Stimulated activated CD4-positive, alpha-beta T cell treated with anti-CD3 and anti-CD28 coated beads, Interleukin-2, amount 100 ng/mL, for 24 hours (primary cell): ENCODE data around the gene SPTBN1.

Experiments used
- DNase-seq, 2 donors: peaks; one replicate each; pipeline ENCODE4 v3.0.0-alpha.2; 2020

Gene SPTBN1

DNA sequence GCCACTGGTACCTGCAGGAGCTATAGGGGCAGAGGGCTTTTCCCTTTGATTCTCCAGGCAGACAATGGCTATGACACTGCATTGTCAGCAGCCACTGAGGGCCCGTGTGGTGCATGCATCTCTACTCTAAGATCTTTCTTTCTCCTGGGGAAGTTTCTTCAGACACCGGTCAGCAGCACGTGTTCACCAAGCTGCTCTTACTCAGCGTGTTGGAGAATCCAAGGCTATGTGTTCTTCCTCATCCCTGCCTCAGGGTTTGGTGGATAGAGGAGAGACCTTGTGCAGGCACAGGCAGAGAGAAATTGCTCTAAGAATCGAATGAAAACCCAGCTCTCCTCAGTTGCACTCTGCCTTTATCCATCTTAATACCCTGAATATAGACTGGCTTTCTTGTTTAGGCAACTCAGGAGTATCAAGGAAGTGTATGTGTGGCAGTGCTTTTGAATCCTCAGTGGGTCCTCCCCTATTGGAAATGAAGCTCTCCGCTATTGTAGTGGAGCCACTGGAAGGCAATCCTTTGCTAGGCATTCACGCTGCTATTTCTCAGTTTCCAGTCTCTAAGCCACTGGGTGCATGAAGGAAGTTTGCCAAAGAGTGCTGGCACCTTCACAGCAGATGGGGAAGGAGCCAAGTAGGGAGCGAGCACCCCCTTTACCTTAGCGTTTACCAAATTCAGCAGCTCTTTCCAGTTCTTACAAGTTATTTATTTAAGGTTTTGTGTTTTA is 180.4 kb downstream of the SPTBN1 start:
- DNase-seq, result no peak

DNA sequence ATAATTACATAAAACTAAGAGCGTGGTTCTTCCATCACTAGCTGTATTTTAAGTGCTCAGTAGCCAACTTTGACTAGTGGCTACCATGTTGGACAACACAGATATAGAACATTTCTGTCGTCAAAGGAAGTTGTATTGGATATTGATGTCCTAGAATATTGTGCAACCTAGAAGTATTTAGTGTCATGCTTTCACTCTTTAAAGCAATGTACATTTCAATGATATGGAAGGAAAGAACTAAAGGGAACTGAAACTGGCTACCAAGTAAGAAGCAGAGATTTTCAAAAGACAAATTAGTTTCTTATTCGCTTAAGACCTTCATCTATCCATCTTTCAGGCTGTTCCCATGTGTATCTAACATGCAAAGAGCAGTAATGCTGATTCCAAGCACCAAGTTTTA is 182.0 kb downstream of the SPTBN1 start:
- no peak for DNase-seq

DNA sequence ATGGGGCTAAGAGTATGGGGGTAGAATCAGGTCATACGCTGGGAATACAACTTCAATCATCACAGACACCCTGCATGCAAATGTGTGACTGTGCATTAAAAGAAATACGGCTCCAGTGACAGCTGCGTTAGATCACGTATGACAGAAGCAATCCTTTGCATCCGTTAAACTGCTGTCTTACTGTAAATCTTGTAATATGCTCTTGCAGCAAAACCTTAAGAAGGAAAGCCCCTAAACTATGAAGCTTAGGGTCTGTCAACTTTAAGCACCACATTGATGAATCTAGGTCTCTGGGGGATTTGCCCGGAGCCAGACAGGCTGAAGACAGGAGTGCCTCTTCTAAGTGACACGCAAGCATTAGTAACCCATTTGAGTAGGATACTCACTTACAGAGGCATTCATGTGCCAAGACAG is 182.7 kb downstream of the SPTBN1 start:
- no peak for DNase-seq

DNA sequence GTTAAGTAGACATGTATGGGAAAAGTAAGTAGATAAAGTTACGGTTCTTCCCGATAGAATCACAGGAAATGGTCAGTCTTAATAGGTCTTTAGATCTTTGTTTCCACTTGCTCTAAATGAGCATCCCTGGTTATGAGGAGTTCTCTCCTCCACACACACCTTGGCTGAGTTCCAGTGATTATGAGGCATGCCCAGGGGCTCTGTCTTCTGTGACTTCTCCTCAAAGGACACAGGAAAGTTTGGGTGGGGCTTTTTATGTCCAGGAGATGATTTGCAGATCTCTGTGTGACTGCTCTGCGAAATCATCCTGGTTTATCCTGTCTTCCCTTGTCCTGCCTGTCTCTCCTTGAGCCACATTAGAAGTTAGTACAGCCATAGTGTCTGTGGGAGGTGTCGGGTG is 183.5 kb downstream of the SPTBN1 start:
- DNase-seq, result no peak

DNA sequence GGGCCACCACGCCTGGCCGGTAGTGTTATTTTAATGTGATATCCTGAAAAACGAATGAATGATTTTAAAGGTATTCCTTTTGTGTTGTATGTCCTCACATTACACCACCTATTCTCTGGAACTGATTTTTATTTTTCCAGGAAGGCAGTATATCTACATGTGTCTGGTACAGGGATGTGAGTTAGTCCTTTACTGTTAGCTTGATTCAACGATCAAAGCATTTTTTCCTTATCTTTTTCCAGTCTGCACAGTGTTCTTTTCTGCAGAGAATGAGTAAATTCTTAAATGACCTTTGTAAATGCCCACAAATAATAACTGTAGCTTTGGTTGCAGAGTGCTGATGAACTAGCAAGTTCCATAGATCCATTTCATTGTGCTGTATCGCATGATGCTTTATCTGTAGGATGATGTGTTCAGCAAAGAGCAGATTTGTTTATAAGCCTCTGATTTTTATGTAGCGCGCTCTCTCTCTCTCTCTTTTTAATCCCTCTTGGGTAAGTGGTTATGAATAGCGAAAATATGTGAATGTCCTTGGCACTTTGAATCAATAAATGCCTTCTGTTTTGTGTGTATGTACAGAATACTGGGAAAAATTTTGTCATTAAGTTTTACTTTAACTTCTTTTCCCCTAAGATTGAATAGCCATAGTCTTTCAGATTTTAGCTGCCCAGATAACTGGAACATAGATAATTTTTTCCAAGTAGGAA is 184.9 kb downstream of the SPTBN1 start:
- DNase-seq, result no peak

DNA sequence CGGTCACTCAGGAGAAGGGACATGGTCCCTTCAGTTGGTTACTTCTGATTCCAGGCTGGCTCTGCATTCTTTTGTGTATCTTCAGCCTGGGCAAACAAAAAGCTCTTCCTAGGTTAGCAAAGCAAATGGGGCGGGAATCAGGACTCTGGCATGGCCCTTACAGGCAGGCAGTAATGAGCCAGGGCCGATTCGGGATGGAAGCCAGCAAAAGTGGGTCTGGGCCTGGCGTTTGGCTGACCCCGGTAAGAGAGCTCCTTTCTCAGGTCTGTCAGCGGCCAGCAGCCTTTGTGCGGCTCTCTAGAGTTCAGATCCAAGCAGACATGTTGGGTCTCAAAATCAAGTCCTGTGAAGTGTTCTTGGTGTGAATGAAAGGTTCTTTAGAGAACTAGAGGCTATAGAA is 185.9 kb downstream of the SPTBN1 start:
- no peak for DNase-seq

DNA sequence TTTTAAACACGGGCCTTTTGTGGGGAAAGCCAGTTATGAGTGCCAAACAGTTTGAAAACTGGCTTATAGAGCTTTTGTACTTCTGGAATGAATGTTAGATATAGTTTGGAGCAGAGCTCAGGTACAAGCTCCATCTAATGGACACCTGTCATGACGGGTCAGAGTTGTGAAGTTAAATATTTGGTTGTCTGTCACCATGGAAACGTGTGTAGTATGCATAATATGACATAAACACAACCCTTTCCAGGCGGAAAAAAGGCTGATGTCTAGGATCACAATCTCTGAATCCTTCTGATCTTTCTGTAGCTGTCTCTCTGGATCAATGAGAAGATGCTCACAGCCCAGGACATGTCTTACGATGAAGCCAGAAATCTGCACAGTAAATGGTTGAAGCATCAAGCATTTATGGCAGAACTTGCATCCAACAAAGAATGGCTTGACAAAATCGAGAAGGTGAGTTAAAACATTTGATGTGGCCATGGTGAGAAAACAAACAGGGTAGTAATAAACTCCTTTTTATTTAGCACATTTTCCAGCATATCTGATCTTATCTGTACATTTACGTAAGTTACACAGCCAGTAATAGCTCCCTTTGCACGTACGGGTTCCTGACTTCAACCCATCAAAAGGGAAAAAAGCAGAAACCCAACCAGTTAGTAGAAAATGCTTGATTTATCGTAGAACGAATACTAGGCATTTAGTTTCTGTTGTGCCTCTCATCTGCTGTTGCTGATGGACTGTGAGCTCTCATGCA is 186.7 kb downstream of the SPTBN1 start:
- DNase-seq, result no peak

DNA sequence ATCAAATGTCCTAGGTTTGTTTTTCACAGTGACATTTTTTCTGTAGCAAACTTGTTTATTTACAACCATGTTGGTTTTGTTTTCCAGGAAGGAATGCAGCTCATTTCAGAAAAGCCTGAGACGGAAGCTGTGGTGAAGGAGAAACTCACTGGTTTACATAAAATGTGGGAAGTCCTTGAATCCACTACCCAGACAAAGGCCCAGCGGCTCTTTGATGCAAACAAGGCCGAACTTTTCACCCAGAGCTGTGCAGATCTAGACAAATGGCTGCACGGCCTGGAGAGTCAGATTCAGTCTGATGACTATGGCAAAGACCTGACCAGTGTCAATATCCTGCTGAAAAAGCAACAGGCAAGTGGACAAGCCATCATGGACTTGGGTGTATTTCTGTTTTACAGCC is 188.1 kb downstream of the SPTBN1 start:
- no peak for DNase-seq

DNA sequence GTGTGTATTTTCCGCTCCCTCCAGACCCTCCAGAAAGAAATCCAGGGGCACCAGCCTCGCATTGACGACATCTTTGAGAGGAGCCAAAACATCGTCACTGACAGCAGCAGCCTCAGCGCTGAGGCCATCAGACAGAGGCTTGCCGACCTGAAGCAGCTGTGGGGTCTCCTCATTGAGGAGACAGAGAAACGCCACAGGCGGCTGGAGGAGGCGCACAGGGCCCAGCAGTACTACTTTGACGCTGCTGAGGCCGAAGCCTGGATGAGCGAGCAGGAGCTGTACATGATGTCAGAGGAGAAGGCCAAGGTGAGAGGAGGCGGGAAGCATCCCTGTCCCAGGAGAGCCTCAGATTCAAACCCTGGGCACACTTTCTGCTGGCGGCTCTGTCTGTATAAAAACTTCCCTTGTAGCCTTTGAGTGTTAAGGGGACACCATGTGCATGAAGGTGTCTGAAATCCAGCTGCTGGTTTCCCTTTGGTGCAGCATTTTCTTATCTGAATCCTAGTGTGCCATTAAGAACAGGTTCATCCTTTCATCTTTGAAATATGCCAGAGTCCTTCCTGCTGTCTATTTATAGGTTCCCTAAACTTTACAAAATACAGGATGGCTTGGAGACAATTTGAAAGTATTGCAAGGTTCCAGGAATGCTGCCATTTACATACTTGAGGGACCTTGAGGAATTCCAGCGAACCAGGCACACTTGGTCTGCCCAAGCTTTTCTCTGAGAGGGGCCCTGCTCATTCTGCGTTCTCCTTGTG is 190.2 kb downstream of the SPTBN1 start:
- DNase-seq, result no peak

DNA sequence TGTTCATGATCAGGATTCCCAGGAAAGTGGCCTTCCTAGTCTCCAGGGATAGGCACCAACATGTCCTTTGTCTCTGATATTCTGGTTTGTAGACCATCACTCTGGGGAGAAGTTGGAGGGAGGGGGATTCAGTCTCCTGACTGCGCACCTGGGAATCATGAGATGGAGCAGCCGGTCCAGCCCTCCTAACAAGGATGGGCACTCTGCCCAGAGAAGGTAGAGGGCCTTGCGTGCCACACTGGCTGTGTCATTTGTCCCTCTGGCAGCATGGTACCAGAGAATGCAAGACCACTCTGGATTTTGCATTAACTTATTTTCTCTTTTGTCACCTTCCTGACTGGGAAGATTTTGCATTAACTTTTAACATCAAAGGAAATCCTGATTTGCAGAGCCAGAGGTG is 192.1 kb downstream of the SPTBN1 start:
- no peak for DNase-seq

DNA sequence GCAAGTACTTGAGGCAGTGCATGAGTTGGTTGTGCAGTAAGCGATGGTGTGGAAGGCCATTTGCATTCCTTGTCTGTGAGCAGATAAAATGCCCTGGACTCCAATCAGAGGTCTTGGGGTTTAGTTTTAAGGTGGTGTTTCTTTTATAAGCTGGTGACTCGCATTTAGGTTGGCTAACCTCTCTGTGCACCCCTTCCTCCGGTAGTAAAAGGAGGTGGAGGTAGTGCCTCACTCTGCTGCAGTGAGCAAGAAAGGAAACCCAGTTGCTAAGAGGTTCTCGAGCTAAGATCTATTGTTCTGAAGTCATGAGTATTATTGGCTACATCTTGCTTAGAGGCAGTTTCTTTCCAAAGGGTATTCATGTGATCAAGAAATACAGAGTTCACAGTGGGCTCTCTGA is 193.1 kb downstream of the SPTBN1 start:
- DNase-seq, result no peak

DNA sequence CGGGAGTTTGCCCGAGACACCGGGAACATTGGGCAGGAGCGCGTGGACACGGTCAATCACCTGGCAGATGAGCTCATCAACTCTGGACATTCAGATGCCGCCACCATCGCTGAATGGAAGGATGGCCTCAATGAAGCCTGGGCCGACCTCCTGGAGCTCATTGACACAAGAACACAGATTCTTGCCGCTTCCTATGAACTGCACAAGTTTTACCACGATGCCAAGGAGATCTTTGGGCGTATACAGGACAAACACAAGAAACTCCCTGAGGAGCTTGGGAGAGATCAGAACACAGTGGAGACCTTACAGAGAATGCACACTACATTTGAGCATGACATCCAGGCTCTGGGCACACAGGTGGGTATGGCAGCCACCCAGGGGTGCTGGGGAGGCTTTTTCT is 193.5 kb downstream of the SPTBN1 start:
- DNase-seq, result no peak

DNA sequence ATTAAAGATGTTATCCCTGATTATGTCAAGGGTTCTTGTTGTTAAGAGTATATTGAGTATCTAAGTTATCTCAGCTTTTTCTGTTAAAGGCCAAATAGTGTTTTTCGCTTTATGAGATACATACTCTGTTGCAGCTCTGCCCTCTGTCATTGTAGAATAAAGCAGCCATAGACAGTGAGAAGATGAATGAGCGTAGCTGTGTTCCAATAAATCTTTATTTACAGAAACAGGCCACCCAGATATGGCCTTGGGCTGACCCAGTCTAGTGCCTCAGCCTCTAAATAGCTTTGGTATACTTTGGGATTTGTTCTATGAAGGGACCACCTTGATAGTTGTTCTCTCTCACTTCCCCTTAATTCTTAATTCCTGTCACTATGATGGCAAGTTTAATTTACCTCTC is 194.5 kb downstream of the SPTBN1 start:
- no peak for DNase-seq

DNA sequence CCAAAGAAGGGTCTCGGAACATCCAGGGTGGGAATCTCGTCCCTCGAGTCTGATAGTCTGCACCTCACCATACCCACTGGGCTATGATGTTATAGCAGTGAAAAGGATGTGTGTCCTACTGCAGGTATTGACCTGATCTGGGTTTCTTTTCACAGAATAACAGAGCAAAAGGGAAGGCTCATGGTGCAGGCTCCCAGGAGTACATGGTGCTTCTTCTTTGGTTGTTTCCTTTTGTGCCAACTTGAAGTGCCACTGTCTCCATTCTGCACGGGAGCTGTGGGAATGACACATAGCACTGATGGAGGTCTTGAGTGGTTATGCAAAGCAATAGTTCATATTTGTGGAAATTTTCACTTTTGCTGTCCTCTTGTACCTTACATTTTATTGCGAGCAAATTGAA is 195.2 kb downstream of the SPTBN1 start:
- DNase-seq, result no peak

DNA sequence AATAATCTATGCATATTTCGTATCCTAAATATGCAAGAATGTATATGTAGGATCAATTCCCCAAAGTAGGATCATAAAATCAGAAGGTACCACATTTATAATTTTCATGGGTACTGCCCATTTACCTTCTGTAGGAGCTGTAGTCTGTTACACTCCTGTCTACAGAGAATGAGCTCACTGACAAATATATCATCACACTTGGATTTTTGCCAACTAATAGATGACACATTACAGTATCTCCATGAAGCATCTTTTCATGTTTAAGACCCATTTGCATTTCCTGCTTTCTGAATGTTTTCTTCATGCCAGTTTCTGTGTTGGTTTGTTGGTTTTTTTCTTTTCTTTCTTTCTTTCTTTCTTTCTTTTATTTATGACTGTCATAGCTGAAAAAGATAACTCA is 196.4 kb downstream of the SPTBN1 start:
- DNase-seq, result no peak

DNA sequence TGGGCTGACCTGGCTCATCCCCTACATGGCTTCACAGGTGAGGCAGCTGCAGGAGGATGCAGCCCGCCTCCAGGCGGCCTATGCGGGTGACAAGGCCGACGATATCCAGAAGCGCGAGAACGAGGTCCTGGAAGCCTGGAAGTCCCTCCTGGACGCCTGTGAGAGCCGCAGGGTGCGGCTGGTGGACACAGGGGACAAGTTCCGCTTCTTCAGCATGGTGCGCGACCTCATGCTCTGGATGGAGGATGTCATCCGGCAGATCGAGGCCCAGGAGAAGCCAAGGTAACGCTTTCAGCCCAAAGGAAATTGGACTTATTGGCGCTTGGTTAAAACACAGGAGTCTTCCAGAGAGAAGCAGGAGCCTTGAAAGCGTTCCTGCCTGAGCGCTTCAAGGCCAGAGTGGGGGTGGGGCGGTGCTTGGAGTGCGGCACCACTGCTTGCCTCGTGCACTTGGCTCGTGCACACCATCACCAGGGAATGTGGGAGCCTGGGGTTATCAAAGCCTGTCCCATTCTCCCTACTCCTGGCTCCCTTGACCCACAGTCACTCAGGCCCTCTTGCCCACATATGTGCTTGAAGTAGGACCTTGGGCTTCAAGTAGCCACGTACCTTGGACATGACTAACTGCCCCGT is 197.6 kb downstream of the SPTBN1 start:
- no peak for DNase-seq

DNA sequence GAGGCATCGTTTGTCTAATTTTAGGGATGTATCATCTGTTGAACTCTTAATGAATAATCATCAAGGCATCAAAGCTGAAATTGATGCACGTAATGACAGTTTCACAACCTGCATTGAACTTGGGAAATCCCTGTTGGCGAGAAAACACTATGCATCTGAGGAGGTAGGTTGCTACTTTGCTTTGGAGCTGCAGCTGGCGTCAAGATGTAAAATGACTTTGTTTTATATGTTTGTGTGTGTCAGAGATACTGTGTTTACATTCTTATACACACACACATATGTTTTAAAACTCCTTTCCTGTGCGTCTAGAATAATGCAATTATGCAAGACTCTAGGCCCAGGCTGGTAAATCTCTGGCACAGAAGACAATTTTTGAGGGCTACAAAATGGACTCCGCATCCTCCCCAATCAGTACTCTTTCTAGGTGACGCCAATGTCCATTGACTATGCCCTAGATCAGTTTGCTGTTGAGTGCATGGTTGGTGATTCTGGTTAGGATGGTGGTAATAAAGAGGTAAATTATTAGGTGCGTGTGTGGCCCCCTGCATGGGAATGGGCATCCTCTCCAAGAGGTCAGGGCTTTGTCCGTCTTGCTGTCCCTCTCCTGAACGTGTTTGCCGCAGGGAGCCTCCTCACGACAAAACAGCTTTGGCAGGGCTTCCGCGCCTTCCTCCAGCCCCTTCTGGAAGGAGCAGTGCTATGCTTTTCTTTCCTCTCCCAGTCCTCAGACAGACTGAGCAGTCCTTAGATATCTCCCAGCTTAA is 199.1 kb downstream of the SPTBN1 start:
- DNase-seq, result no peak

DNA sequence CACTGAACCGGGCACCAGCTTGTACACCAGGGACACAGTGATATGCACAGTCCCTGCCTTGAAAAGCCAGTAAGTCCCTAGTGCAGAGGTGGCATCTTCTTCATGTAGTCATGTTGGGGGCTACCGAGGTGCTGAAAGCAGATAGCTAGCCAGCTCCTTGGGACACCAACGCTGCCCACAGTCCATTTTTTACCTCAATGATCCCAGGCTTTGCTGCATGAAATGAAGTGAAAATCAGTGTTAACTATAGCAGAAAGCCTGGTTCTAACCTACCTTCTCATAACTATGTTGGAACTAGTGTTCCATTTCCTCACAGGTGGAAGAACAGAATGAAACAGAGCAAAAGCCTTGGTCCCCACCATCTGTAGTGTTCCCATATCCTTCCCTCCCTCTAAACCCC is 200.7 kb downstream of the SPTBN1 start:
- DNase-seq, result no peak

DNA sequence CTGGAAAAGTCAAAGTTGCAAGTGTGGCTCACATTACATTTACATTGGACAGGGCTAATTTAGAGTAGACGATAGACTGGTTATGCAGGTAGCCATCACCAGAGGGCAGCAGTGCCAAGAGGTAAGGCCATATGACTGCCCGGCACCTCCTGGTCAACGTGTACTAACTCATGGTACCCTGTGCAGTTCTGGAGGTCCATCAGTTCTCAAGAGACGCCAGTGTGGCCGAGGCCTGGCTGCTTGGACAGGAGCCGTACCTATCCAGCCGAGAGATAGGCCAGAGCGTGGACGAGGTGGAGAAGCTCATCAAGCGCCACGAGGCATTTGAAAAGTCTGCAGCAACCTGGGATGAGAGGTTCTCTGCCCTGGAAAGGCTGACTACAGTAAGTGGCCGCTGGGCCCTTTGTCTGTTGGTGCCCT is 201.5 kb downstream of the SPTBN1 start:
- peak; percentile 53 to 57 for DNase-seq

DNA sequence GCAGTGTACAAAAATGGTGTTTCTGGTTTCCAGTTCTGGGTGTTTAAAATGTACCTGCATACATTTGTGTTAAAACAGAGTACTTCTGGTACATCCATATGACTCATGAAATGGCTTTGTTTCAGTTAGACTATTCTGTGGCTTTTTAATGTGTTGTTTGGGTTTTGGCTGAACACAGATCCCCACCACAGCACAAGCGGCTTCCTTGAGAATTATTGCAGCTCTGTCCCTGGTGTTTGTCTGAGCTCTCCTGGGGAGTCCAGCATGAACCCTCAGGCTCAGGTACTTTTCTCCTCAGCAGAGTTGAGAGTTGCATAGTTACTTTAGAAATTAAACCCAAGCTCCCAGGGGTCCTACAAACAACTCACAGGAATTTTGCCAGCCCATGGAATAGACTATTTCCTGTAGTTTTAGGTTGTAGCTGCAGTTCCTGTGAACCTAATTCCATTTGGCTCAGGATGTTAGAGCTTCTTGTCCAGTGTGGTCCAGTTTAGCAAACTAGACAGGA is 202.5 kb downstream of the SPTBN1 start:
- DNase-seq, result no peak

DNA sequence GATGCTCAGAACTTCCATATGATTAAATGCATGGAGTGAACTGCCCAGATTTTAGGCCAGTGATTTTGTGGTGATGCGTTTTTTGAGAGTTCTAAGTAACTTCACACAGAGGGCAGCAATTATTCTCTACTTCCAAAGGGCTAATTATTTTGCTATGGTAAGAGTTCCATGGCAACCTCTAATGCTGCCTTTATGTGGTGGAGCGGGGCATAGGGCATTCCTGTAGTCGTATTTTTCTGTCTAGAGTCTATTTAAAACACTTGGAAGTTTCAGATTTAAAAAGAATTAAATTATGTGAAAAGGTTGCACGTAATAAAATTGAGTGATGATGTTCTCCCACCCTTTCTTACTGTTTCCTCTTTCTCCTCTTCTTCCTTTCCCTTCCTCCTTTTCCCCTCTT is 203.4 kb downstream of the SPTBN1 start:
- no peak for DNase-seq

DNA sequence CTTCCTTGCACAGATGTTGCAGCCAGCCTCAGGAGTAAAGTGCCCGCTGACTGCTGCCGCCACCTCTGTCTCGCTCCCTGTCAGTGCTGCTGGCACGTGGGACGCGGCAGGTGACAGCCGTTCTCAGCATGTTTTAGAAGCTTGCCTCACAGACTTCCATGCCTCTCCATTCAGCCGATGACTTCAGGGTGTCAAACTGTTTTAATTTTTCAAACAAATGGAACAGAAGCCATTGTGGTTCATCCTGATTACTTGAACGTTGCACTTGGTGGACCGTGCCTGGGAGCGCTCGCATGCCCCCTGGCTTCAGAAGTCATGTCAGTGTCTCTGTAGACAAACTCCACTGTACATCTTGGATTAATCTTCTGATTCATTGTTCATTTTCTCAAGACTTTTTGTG is 204.6 kb downstream of the SPTBN1 start:
- DNase-seq, result no peak
